HL-60/S4 treated with retinoic acid at 250 ng/mL for 4 days and 3 days (cell line): ENCODE results near the gene KCNJ4.
"Not testable (repeated sequence)": the region's sequence is repeated elsewhere in the genome, so short reads cannot be mapped to it uniquely, and the experiment has no call there.

Source experiments
- in situ Hi-C: fragments of 300-500 bp; cut with MboI; formaldehyde crosslinking; loops from 2 replicates; pipeline ENCODE4 v1.7.0; 2022; ENCODE audit warnings: low sequenced_read_pairs

Gene KCNJ4

DNA sequence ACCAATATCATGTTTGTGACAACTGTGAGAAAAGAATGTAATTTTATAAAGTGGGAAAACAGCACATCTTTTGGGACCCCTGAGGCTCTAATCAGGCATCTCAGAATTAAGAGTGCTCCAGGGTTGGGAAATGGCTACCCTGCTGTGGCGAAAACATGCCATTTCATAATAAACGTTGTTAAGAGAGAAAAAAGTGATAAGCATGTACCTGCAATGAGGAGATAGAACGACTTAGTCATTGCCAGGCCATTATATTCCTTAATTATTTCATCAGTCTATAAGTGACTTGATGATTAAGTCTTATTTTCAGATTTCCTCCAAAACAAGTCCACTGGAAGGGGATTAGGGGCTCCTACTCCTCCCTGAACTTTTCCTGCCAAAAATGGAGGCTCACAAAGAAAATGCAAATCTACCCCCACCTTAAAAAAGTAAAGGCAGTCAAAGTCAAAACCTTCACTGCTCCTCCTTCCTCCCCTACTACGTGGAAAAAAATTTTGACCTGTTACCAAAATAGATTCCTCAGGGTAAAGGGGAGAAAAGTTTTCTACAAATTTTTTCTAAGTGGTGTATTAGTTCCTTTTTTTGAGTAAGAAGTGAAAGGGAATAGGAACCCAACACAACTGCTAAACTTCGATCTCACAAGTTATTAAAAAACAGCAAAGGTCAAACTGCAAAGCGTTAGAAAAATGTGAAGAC lies 59.9 kb downstream of the KCNJ4 start:
- in situ Hi-C loops, result not testable (repeated sequence)

DNA sequence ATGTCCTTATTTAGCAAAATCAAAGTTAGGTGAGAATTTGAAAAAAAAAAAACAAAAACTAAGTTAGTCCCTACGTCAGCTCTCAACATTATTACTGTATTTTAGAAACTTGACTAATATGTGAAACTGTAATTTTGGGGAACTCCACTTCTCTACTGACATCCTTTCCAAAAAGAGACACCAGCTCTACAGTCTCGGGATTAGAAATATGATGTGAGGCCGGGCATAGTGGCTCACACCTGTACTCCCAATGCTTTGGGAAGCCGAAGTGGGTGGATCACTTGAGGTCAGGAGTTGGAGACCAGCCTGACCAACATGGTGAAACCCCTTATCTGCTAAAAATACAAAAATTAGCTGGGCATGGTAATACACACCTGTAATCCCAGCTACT lies 65.6 kb downstream of the KCNJ4 start:
- in situ Hi-C loops, result not testable (repeated sequence)

DNA sequence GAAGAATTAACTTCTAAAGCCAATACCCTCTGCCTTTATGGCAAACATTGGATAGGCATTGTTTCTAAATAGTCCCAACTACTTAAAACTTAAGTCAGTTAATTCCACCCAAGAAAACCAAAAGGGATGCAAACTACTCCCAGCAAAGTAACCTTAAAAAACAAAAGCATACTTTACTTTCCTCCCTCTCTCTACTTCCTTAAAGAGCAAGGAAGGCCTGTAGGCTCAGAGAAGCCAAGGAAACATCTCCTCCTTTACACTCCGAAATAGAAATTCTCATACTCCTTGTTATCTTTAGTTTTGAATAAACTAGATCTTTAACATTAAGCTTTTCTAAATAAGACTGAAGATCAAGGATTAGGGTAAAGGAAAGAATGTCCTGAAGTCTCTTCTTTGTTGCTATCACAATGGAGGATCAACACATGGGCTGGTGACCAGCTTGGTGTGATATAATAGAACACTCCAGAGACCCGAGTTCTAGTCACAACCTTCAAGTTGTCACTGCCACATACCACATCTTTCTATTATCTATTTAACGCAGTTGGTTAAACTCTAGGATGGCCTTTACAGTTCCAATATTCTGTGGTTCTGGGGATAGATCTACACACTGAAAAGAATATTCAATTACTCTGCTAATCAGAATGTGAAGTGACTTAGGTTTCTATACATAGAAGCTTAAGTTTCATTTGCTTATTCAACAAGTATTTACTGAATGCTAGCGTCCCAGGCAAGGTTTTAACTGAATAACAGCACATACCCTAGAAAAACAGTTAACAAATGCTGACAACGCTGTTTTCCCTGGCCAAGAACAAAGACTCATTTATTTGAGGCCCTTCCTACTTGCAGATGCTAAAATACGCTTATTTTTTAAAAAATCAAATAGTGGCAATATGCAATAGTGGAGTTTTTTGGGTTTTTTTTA lies 66.2 kb downstream of the KCNJ4 start:
- in situ Hi-C loops, result not testable (repeated sequence)

DNA sequence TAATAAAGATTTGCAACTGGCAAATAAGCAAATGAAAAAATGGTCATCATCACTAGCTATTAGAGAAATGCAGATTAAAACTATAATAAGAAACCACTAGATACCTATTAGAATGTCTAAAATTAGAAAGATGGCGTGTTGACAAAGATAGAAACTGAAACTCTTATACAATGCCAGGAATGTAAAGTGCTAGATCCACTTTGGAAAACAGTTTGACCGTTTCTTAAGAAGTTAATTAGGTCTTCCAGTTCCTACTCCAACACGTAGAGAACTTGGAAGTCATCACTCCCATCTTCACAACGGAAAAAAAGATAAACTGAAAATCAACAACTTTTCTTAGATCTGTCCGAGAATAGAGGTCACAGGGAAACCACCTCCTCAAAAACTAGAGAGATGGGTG lies 68.1 kb downstream of the KCNJ4 start:
- in situ Hi-C loops, result not testable (repeated sequence)

DNA sequence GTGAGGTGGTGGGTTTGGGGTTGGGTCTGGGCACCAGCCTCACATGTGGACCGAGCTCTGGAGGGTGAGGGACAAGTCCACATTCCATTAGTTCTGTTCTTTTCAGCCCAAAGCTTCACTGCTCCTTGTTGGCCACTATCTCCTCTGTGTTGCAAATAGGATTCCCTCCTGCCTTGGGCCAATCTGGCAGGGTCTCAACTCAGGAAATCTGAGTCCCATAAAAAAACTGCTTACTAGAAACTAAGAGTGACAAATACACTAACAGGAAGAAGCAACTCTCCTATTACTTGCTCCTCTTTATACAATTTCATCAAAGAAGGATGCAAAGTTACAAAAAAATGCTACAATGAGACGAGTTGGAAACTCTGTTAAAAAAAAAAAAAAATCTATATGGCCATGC lies 71.6 kb downstream of the KCNJ4 start:
- in situ Hi-C loops, result no loop called here

DNA sequence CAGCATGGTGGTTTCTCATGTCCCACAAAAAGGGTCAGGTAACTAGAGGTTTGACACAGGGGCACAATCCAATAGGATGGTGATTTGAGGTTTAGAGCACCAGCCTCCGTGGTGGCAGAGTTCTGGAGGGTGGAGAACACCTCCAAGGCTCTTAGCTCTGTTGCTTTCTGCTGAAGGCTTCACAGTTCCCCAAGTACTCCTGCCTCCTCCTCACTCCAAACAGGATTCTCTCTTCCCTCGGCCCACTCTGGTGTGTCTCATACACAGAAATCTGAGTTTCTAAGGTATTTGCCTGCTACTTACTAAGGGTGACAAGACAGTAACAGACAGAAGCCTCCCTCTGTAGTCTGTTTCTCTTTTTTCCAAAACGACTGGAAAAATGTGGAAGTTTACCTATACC lies 73.6 kb downstream of the KCNJ4 start:
- in situ Hi-C loops, result not testable (repeated sequence)
